Right lobe of liver (tissue), 6 donors: ENCODE data around the gene NFIA. TPM values are rescaled to one million over a fixed set of nuclear protein-coding genes. Genes with fewer than 3 reads are reported as not detected.
A peak's percentile ranks its signal among the peaks of the same experiment; 100 is the strongest.

Source experiments
- ATAC-seq, 4 donors: fragments of 200-7000 bp; cut with Tn5 transposase; one replicate each; pipeline ENCODE4 v1.9.1; 2020; ENCODE audit warnings: mild to moderate bottlenecking in 4 of 4, moderate library complexity in 4 of 4
- DNase-seq, 3 donors: peaks; one replicate each; pipeline ENCODE4 v3.0.0-alpha.2; 2020
- H3K27ac ChIP-seq, 3 donors: fragments of 200-600 bp; one replicate each; pipeline ENCODE4 v1.8.0; 2022
- H3K27me3 ChIP-seq, 2 donors: fragments of 200-600 bp; one replicate each; pipeline ENCODE4 v1.8.0; 2022
- H3K36me3 ChIP-seq, 4 donors: fragments of 200-600 bp; sonication (generic) in 1 of 4; one replicate each; pipeline versions ENCODE4 v1.5.1 to v1.8.0; 2017 to 2022; ENCODE audit warnings: control low read depth in 1 of 4
- H3K4me1 ChIP-seq, 4 donors: fragments of 200-600 bp; sonication (generic) in 1 of 4; one replicate each; pipeline versions ENCODE4 v1.5.1 to v1.8.0; 2017 to 2022; ENCODE audit warnings: control low read depth in 1 of 4
- H3K4me3 ChIP-seq, 3 donors: fragments of 200-600 bp; one replicate each; pipeline ENCODE4 v1.8.0; 2022
- H3K9me3 ChIP-seq, 4 donors: fragments of 200-600 bp; sonication (generic) in 1 of 4; one replicate each; pipeline versions ENCODE4 v1.5.1 to v1.8.0; 2017 to 2022; ENCODE audit warnings: control low read depth in 1 of 4
- POLR2A ChIP-seq: fragments of 450-650 bp; IDR thresholded peaks from one replicate; pipeline ENCODE4 v1.6.1; 2017; ENCODE audit warnings: antibody characterized with exemption, mild to moderate bottlenecking
- WGBS: methylation state at CpG from one replicate; pipeline ENCODE4 v1.1.6; 2018; ENCODE audit warnings: low coverage, low lambda C conversion rate; ENCODE audit not compliant: insufficient coverage; ENCODE audit errors: missing lambda C conversion rate; 5-methylcytosine and 5-hydroxymethylcytosine counted together
- intact Hi-C, 2 donors: fragments of 100-400 bp; cut with DNase I; formaldehyde crosslinking; loops; one replicate each; pipeline versions ENCODE4 v1.11.2 to v1.14.1; 2022
- total RNA-seq, 6 experiments: library from RNA; depleted of rRNA in 2 of 6; stranded (reverse); fragments of >200 nt in 2 of 6; fragmentation: NEBNext Ultra II Directional in 3 of 6; extraction: Animal tissue kit (Norgen Biotek cat#: 25700) in 3 of 6; gene quantifications; one replicate each; pipeline versions ENCODE4 v1.1.0 to v1.2.4, GENCODE V29; 2016 to 2023
- TF ChIP-seq, protein P1 (sequence below), 4 donors: fragments of 200-600 bp in 3 of 4; fragments of 450-650 bp in 1 of 4; IDR thresholded peaks; one replicate each; pipeline versions ENCODE4 v1.5.1 to v1.8.0; 2016 to 2022; ENCODE audit warnings: antibody characterized with exemption in 4 of 4, mild to moderate bottlenecking in 2 of 4
- donor health status: DM: no; HTN: yes; CAD: no.
- donor health status: DM: no; HTN: no; CAD: no.
- donor health status: DM: no; HTN: no; CAD: no.
- donor health status: DM: no; HTN: yes; CAD: no.
- donor health status: DM: no; HTN: yes; CAD: no.

Gene NFIA
- total RNA-seq, 6 experiments from 2014 or later = 36.7 to 97.2 (median 57.9) TPM

DNA sequence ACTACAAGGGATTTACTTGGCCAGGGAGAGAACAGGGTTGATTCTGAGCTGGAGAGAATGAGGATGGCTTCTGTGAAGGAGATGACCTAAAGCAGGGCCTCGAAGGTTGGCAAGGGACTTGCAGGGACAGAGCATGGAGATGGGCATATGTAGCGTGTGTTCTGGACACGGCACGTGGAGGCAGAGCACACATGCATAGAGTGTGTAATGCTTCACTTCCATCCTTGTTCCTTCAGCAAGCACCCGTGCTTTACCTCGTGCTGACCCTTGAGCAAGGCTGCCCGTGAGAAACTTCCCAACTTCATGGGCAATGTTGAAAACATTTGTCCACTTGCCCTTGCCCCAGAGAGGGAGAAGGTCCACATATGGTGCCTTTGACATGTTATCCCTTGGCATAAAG, 33.1 kb downstream of the NFIA start:
- Histone ChIP-seq H3K9me3 (no peaks in the 10 kb centered on the region), H3K27me3 (no peaks in the 10 kb centered on the region), H3K27ac (peak overlapping the region; percentile 61 to 85 (median 78)), H3K4me3 (no peak overlapping the region), H3K36me3 (no peaks in the 10 kb centered on the region), H3K4me1 (peaks cover 0 to 85% (median 24%) of the 10 kb centered on the region in 4 donors)
- TF ChIP-seq POLR2A = no peak
- TF ChIP-seq, protein P1, sequence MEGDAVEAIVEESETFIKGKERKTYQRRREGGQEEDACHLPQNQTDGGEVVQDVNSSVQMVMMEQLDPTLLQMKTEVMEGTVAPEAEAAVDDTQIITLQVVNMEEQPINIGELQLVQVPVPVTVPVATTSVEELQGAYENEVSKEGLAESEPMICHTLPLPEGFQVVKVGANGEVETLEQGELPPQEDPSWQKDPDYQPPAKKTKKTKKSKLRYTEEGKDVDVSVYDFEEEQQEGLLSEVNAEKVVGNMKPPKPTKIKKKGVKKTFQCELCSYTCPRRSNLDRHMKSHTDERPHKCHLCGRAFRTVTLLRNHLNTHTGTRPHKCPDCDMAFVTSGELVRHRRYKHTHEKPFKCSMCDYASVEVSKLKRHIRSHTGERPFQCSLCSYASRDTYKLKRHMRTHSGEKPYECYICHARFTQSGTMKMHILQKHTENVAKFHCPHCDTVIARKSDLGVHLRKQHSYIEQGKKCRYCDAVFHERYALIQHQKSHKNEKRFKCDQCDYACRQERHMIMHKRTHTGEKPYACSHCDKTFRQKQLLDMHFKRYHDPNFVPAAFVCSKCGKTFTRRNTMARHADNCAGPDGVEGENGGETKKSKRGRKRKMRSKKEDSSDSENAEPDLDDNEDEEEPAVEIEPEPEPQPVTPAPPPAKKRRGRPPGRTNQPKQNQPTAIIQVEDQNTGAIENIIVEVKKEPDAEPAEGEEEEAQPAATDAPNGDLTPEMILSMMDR (IDR thresholded peaks at IDR 0.05) = no peak
- no peak for DNase-seq
- intact Hi-C loops = no loop called here
- no CpG with 5 or more reads among the region's 7 CpGs for WGBS
- peak in 2 of 4 donors; percentile 2 to 4 for ATAC-seq

DNA sequence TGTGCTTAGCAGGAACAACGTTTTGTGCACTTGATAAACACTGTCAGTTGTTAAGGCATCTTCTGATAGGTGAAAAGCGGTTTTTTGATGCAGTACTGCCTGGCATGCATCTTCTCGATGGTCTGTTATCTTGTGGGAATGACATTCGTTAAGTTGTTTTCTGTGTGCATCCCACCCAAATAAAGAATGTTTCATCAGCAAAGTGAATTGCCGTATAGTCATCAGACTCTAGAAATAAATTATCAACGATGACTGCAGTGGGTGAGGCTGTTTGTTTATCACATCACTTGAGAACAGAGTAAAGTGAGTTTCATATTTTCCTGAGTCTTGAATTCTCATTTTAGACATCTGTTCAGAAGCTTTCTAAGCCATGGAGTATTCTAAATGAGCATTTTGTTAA, 34.1 kb downstream of the NFIA start:
- H3K4me1 ChIP-seq = peaks cover 0 to 81% (median 21%) of the 10 kb centered on the region in 4 donors
- no peak for TF ChIP-seq POLR2A
- TF ChIP-seq, protein P1 (IDR thresholded peaks at IDR 0.05) = no peak
- DNase-seq (no peak), ATAC-seq (no peak)
- H3K27ac ChIP-seq = peak overlapping the region in 2 of 3 donors; percentile 61 to 85
- no peaks in the 10 kb centered on the region for H3K27me3 ChIP-seq
- no peak overlapping the region for H3K4me3 ChIP-seq
- WGBS = 29% methylated on average over 6 of the region's 6 CpGs
- H3K36me3 ChIP-seq = no peaks in the 10 kb centered on the region
- intact Hi-C loops = no loop called here
- H3K9me3 ChIP-seq = no peaks in the 10 kb centered on the region

DNA sequence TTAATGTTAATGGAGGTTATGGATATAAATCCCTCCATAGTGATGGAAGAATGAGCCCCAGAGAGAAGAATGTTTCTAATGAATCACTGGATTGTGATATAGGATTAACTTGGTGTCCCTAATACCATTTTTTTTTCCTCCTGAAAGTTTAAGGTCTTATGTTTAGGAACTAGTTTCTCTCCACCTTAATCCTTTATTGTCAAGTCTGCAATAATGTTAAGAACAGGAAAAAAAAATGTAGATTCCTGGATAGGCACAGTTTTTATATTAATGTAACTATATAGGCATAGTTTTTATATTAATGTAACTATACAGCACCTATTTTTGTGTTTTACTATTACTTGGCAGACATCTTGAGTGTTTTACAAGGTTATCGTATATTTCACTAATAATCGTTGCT, 34.9 kb downstream of the NFIA start:
- TF ChIP-seq POLR2A = no peak
- TF ChIP-seq, protein P1 (IDR thresholded peaks at IDR 0.05) = no peak
- ATAC-seq = no peak
- Histone ChIP-seq H3K4me3 (no peak overlapping the region), H3K27ac (peak overlapping the region in 1 of 3 donors; percentile 85), H3K27me3 (no peaks in the 10 kb centered on the region), H3K36me3 (no peaks in the 10 kb centered on the region), H3K4me1 (peaks cover 0 to 81% (median 22%) of the 10 kb centered on the region in 4 donors), H3K9me3 (no peaks in the 10 kb centered on the region)
- WGBS = 88% methylated on average over 2 of the region's 2 CpGs
- intact Hi-C loops = no loop called here
- DNase-seq = no peak

DNA sequence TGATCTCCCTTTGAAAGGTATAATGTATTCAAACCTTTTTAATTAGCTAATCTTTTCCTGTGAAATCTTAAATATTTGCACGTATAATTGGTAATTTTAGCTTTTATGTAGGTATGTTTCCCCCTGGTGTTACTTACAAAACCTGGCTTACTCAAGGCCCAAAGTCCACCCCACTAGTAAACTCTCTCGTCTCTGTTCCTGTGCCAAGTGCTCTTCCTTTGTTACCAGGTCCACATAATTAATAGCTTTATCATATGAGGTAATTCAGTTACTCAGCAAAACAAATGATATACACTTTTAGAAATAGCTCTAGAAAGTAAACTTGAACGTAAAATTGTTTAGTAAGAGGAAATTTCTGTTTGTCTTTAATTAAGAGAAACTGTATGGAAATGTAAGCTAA, 36.7 kb downstream of the NFIA start:
- no peaks in the 10 kb centered on the region for H3K36me3 ChIP-seq
- ATAC-seq (peak; percentile 45 to 66 (median 62)), DNase-seq (peak in 1 of 3 donors; percentile 64)
- H3K9me3 ChIP-seq = no peaks in the 10 kb centered on the region
- TF ChIP-seq, protein P1 (IDR thresholded peaks at IDR 0.05) = peak in 2 of 4 donors; percentile 7 to 21
- no peak for TF ChIP-seq POLR2A
- H3K4me3 ChIP-seq = no peak overlapping the region
- H3K27me3 ChIP-seq = no peaks in the 10 kb centered on the region
- 16% methylated on average over 3 of the region's 3 CpGs for WGBS
- intact Hi-C loops = no loop called here
- H3K4me1 ChIP-seq = peaks cover 0 to 86% (median 30%) of the 10 kb centered on the region in 4 donors
- peak overlapping the region; percentile 2 to 85 (median 33) for H3K27ac ChIP-seq
